ENCODE measurements around the gene EXOC3L1.

The EXOC3L1 gene

GRCh38 chr16:67166598-67167168 lies 23.3 kb downstream of the EXOC3L1 start:
- DNase-seq (ENCODE audit: extremely low spot score, insufficient read length, low read depth) (no peak), FAIRE-seq (no peak)

GRCh38 chr16:67166110-67166547 lies 23.8 kb downstream of the EXOC3L1 start:
- FAIRE-seq (no peak), DNase-seq (ENCODE audit: extremely low spot score, insufficient read length, low read depth) (no peak)

- FAIRE-seq (no peak), DNase-seq (ENCODE audit: extremely low spot score, insufficient read length, low read depth) (no peak)
These were observed 24.5 kb downstream of the EXOC3L1 start for GRCh38 chr16:67165121-67166078.

- FAIRE-seq (no peak), DNase-seq (ENCODE audit: extremely low spot score, insufficient read length, low read depth) (no peak)
These were observed 25.3 kb downstream of the EXOC3L1 start, which contains the start of gene HSF4 for GRCh38 chr16:67164599-67165061. TSS of gene HSF4 (plus strand) at chr16:67164745. CDS start at chr16:67164812, 67 bp downstream.

GRCh38 chr16:67163999-67164558 lies 25.9 kb downstream of the EXOC3L1 start:
- no peak for FAIRE-seq
- DNase-seq (ENCODE audit: extremely low spot score, insufficient read length, low read depth): no peak

GRCh38 chr16:67163164-67163998 lies 26.6 kb downstream of the EXOC3L1 start:
- FAIRE-seq (no peak), DNase-seq (ENCODE audit: extremely low spot score, insufficient read length, low read depth) (no peak)

GRCh38 chr16:67162506-67163163 lies 27.3 kb downstream of the EXOC3L1 start:
- FAIRE-seq (no peak), DNase-seq (ENCODE audit: extremely low spot score, insufficient read length, low read depth) (no peak)

- DNase-seq (ENCODE audit: extremely low spot score, insufficient read length, low read depth): no peak
- FAIRE-seq: no peak
These were observed 28.3 kb downstream of the EXOC3L1 start for GRCh38 chr16:67161595-67162058.

- peak; percentile 56 for DNase-seq (ENCODE audit: extremely low spot score, insufficient read length, low read depth)
- FAIRE-seq: peak; percentile 95
These were observed 31.0 kb downstream of the EXOC3L1 start for GRCh38 chr16:67158637-67159600.

GRCh38 chr16:67157892-67158635 lies 31.9 kb downstream of the EXOC3L1 start:
- peak; percentile 12 for FAIRE-seq

GRCh38 chr16:67157106-67157748 lies 32.7 kb downstream of the EXOC3L1 start:
- DNase-seq (ENCODE audit: extremely low spot score, insufficient read length, low read depth) (no peak), FAIRE-seq (no peak)

More at GRCh38 chr16:67157892-67158635, 31.9 kb downstream of the EXOC3L1 start:
- no peak for DNase-seq (ENCODE audit: extremely low spot score, insufficient read length, low read depth)

- FAIRE-seq (no peak), DNase-seq (ENCODE audit: extremely low spot score, insufficient read length, low read depth) (no peak)
These were observed 33.6 kb downstream of the EXOC3L1 start for GRCh38 chr16:67156143-67156844.

GRCh38 chr16:67155295-67156142 lies 34.4 kb downstream of the EXOC3L1 start:
- peak; percentile 79 for DNase-seq (ENCODE audit: extremely low spot score, insufficient read length, low read depth)
- FAIRE-seq: peak; percentile 47

- FAIRE-seq: no peak
- no peak for DNase-seq (ENCODE audit: extremely low spot score, insufficient read length, low read depth)
These were observed 35.2 kb downstream of the EXOC3L1 start for GRCh38 chr16:67154578-67155294.
